Measurements from ENCODE around the gene C17orf75.
"Not testable (repeated sequence)": the region's sequence is repeated elsewhere in the genome, so short reads cannot be mapped to it uniquely, and the experiment has no call there.

Gene C17orf75

GRCh38 chr17:32320080-32320479, 21.9 kb downstream of the C17orf75 start:
- Histone ChIP-seq H3K27me3 (ENCODE audit: control insufficient read depth, insufficient read depth, low read length) (peaks cover 21% of the 10 kb centered on the region), H3K4me1 (ENCODE audit: control insufficient read depth, insufficient read depth, low read length) (peaks cover 10% of the 10 kb centered on the region)
- H3K9me3 ChIP-seq (replicated peaks; ENCODE audit: low read length); H3K4me2 ChIP-seq (ENCODE audit: low read length); H3K9ac ChIP-seq (ENCODE audit: low read depth, low read length); H3K4me3 ChIP-seq (ENCODE audit: low read length); H3K36me3 ChIP-seq (ENCODE audit: insufficient read depth, low read length): not testable (repeated sequence)

- Histone ChIP-seq H3K4me3 (ENCODE audit: low read length) (no peak overlapping the region), H3K9ac (ENCODE audit: low read depth, low read length) (no peak overlapping the region), H3K9me3 (replicated peaks; ENCODE audit: low read length) (no peaks in the 10 kb centered on the region), H3K27me3 (ENCODE audit: control insufficient read depth, insufficient read depth, low read length) (peaks cover 26% of the 10 kb centered on the region), H3K4me2 (ENCODE audit: low read length) (no peak overlapping the region), H3K4me1 (ENCODE audit: control insufficient read depth, insufficient read depth, low read length) (peaks cover 10% of the 10 kb centered on the region), H3K36me3 (ENCODE audit: insufficient read depth, low read length) (no peaks in the 10 kb centered on the region)
These were observed 22.4 kb downstream of the C17orf75 start for GRCh38 chr17:32319548-32319905.

GRCh38 chr17:32318071-32318470, 23.9 kb downstream of the C17orf75 start:
- Histone ChIP-seq H3K27me3 (ENCODE audit: control insufficient read depth, insufficient read depth, low read length) (peaks cover 32% of the 10 kb centered on the region), H3K9me3 (replicated peaks; ENCODE audit: low read length) (no peaks in the 10 kb centered on the region), H3K4me2 (ENCODE audit: low read length) (no peak overlapping the region), H3K4me3 (ENCODE audit: low read length) (no peak overlapping the region), H3K36me3 (ENCODE audit: insufficient read depth, low read length) (no peaks in the 10 kb centered on the region), H3K4me1 (ENCODE audit: control insufficient read depth, insufficient read depth, low read length) (no peaks in the 10 kb centered on the region), H3K9ac (ENCODE audit: low read depth, low read length) (no peak overlapping the region)

- H3K4me1 ChIP-seq (ENCODE audit: control insufficient read depth, insufficient read depth, low read length): no peaks in the 10 kb centered on the region
- H3K9me3 ChIP-seq (replicated peaks; ENCODE audit: low read length): no peaks in the 10 kb centered on the region
- H3K9ac ChIP-seq (ENCODE audit: low read depth, low read length): no peak overlapping the region
- no peaks in the 10 kb centered on the region for H3K36me3 ChIP-seq (ENCODE audit: insufficient read depth, low read length)
- peaks cover 32% of the 10 kb centered on the region for H3K27me3 ChIP-seq (ENCODE audit: control insufficient read depth, insufficient read depth, low read length)
- no peak overlapping the region for H3K4me3 ChIP-seq (ENCODE audit: low read length)
- no peak overlapping the region for H3K4me2 ChIP-seq (ENCODE audit: low read length)
These were observed 24.6 kb downstream of the C17orf75 start for GRCh38 chr17:32317353-32317752.

GRCh38 chr17:32316653-32317052, 25.3 kb downstream of the C17orf75 start:
- H3K4me2 ChIP-seq (ENCODE audit: low read length); H3K9ac ChIP-seq (ENCODE audit: low read depth, low read length); H3K4me1 ChIP-seq (ENCODE audit: control insufficient read depth, insufficient read depth, low read length); H3K36me3 ChIP-seq (ENCODE audit: insufficient read depth, low read length); H3K9me3 ChIP-seq (replicated peaks; ENCODE audit: low read length); H3K4me3 ChIP-seq (ENCODE audit: low read length): not testable (repeated sequence)
- peaks cover 36% of the 10 kb centered on the region for H3K27me3 ChIP-seq (ENCODE audit: control insufficient read depth, insufficient read depth, low read length)

- no peak overlapping the region for H3K9ac ChIP-seq (ENCODE audit: low read depth, low read length)
- no peaks in the 10 kb centered on the region for H3K4me1 ChIP-seq (ENCODE audit: control insufficient read depth, insufficient read depth, low read length)
- H3K4me3 ChIP-seq (ENCODE audit: low read length): no peak overlapping the region
- peaks cover 41% of the 10 kb centered on the region for H3K27me3 ChIP-seq (ENCODE audit: control insufficient read depth, insufficient read depth, low read length)
- no peaks in the 10 kb centered on the region for H3K36me3 ChIP-seq (ENCODE audit: insufficient read depth, low read length)
- H3K9me3 ChIP-seq (replicated peaks; ENCODE audit: low read length): no peaks in the 10 kb centered on the region
- H3K4me2 ChIP-seq (ENCODE audit: low read length): no peak overlapping the region
These were observed 26.8 kb downstream of the C17orf75 start for GRCh38 chr17:32315171-32315570.

GRCh38 chr17:32314636-32315035, 27.3 kb downstream of the C17orf75 start:
- peaks cover 41% of the 10 kb centered on the region for H3K27me3 ChIP-seq (ENCODE audit: control insufficient read depth, insufficient read depth, low read length)
- H3K36me3 ChIP-seq (ENCODE audit: insufficient read depth, low read length): no peaks in the 10 kb centered on the region
- no peak overlapping the region for H3K4me3 ChIP-seq (ENCODE audit: low read length)
- H3K4me1 ChIP-seq (ENCODE audit: control insufficient read depth, insufficient read depth, low read length): no peaks in the 10 kb centered on the region
- no peak overlapping the region for H3K9ac ChIP-seq (ENCODE audit: low read depth, low read length)
- H3K4me2 ChIP-seq (ENCODE audit: low read length): no peak overlapping the region
- H3K9me3 ChIP-seq (replicated peaks; ENCODE audit: low read length): no peaks in the 10 kb centered on the region

- peak overlapping the region; percentile 9 for H3K4me2 ChIP-seq (ENCODE audit: low read length)
- no peaks in the 10 kb centered on the region for H3K9me3 ChIP-seq (replicated peaks; ENCODE audit: low read length)
- H3K9ac ChIP-seq (ENCODE audit: low read depth, low read length): no peak overlapping the region
- peaks cover 49% of the 10 kb centered on the region for H3K27me3 ChIP-seq (ENCODE audit: control insufficient read depth, insufficient read depth, low read length)
- H3K4me3 ChIP-seq (ENCODE audit: low read length): no peak overlapping the region
- no peaks in the 10 kb centered on the region for H3K4me1 ChIP-seq (ENCODE audit: control insufficient read depth, insufficient read depth, low read length)
- H3K36me3 ChIP-seq (ENCODE audit: insufficient read depth, low read length): no peaks in the 10 kb centered on the region
These were observed 30.9 kb downstream of the C17orf75 start for GRCh38 chr17:32311028-32311536.

GRCh38 chr17:32307658-32308057, 34.3 kb downstream of the C17orf75 start:
- Histone ChIP-seq H3K27me3 (ENCODE audit: control insufficient read depth, insufficient read depth, low read length) (peaks cover 48% of the 10 kb centered on the region), H3K36me3 (ENCODE audit: insufficient read depth, low read length) (no peaks in the 10 kb centered on the region), H3K4me3 (ENCODE audit: low read length) (no peak overlapping the region), H3K4me2 (ENCODE audit: low read length) (no peak overlapping the region), H3K4me1 (ENCODE audit: control insufficient read depth, insufficient read depth, low read length) (no peaks in the 10 kb centered on the region), H3K9ac (ENCODE audit: low read depth, low read length) (no peak overlapping the region), H3K9me3 (replicated peaks; ENCODE audit: low read length) (no peaks in the 10 kb centered on the region)

GRCh38 chr17:32305049-32305448, 36.9 kb downstream of the C17orf75 start:
- peaks cover 40% of the 10 kb centered on the region for H3K27me3 ChIP-seq (ENCODE audit: control insufficient read depth, insufficient read depth, low read length)
- no peak overlapping the region for H3K4me2 ChIP-seq (ENCODE audit: low read length)
- H3K4me1 ChIP-seq (ENCODE audit: control insufficient read depth, insufficient read depth, low read length): no peaks in the 10 kb centered on the region
- no peak overlapping the region for H3K4me3 ChIP-seq (ENCODE audit: low read length)
- no peaks in the 10 kb centered on the region for H3K9me3 ChIP-seq (replicated peaks; ENCODE audit: low read length)
- no peaks in the 10 kb centered on the region for H3K36me3 ChIP-seq (ENCODE audit: insufficient read depth, low read length)
- no peak overlapping the region for H3K9ac ChIP-seq (ENCODE audit: low read depth, low read length)

- Histone ChIP-seq H3K4me3 (ENCODE audit: low read length) (no peak overlapping the region), H3K4me1 (ENCODE audit: control insufficient read depth, insufficient read depth, low read length) (no peaks in the 10 kb centered on the region), H3K4me2 (ENCODE audit: low read length) (no peak overlapping the region), H3K36me3 (ENCODE audit: insufficient read depth, low read length) (no peaks in the 10 kb centered on the region), H3K9me3 (replicated peaks; ENCODE audit: low read length) (no peaks in the 10 kb centered on the region), H3K9ac (ENCODE audit: low read depth, low read length) (no peak overlapping the region), H3K27me3 (ENCODE audit: control insufficient read depth, insufficient read depth, low read length) (peaks cover 52% of the 10 kb centered on the region)
These were observed 38.1 kb downstream of the C17orf75 start for GRCh38 chr17:32303781-32304288.

- Histone ChIP-seq H3K27me3 (ENCODE audit: control insufficient read depth, insufficient read depth, low read length) (peaks cover 51% of the 10 kb centered on the region), H3K9ac (ENCODE audit: low read depth, low read length) (no peak overlapping the region), H3K36me3 (ENCODE audit: insufficient read depth, low read length) (no peaks in the 10 kb centered on the region), H3K9me3 (replicated peaks; ENCODE audit: low read length) (no peaks in the 10 kb centered on the region), H3K4me2 (ENCODE audit: low read length) (no peak overlapping the region), H3K4me1 (ENCODE audit: control insufficient read depth, insufficient read depth, low read length) (no peaks in the 10 kb centered on the region), H3K4me3 (ENCODE audit: low read length) (no peak overlapping the region)
These were observed 38.9 kb downstream of the C17orf75 start for GRCh38 chr17:32302860-32303649.

All from skeletal muscle satellite cell (primary cell).